NOMO-1 treated with dmso at 0.1 percent for 144 hours (cell line): Measurements from ENCODE around the gene NUAK2.

Source experiments
- DNase-seq: peaks from one replicate; lab custom pipeline; 2025; ENCODE audit not compliant: unreplicated experiment; lab: John Stamatoyannopoulos, UW

The NUAK2 gene

GRCh38 chr1:205258719-205259118, 62.8 kb downstream of the NUAK2 start:
- DNase-seq, result no peak

DNA sequence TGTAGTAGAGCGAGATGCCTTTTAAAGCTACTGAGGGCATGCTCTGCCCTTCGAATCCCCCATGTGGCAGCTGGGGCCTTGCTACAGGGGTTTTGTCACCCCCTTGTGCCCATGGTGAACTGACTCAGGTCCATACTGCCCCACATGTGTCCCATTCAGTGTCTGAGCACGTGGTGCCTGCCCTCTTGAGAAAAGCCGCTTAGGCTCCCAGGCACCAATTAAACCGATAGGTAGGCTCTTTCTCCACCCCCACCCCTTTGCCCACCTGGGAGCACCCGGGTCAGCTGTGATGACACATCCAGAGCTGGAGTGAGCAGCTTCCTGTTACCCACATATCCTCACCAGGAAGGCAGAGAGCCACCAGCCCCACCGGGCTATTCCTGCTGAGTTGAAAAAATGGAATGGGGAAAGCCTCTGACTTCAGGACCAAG, 63.3 kb downstream of the NUAK2 start:
- DNase-seq, result no peak

GRCh38 chr1:205257735-205258134, 63.8 kb downstream of the NUAK2 start:
- no peak for DNase-seq

DNA sequence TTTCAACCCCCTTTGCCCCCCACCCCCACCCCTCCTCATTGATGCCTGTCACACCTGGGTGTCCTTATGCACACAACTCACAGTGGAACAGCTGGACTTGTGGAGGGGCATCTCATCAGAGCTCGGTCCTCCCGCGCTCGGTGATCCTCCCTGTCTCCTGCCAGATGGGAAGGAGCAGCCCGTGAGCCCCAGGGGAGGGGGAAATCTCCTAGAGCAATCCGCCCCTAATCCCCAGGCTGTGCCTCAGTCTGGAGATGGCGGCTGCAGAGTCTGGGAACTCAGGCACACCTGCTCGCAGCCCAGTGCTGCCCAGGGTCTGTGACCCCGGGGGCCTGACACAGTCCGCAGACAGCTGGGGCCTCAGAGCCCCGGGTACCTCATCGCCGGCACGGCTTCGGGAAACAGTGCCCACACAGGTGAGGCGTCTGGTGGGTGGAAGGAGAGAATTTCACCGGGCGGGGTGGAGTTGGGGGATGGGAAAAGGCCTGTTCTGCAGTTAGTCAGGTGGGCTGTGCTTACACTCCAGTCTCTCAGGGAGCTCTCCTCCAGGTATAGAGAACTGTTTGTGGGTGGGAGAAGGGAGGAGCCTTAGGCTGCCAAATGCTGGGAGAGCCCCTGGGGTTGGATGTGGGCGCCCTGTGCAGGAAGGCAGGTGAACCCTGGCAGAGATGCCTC, 64.5 kb downstream of the NUAK2 start:
- DNase-seq, result no peak

GRCh38 chr1:205255941-205256780, 65.4 kb downstream of the NUAK2 start:
- DNase-seq, result peak; percentile 42
